GM19455 (cell line): Measurements from ENCODE around the gene NDUFA8.

Experiments
- ATAC-seq: cut with Tn5 transposase; IDR thresholded peaks from one replicate; pipeline ENCODE4 v1.9.1; 2021; ENCODE audit not compliant: unreplicated experiment

Gene NDUFA8

DNA sequence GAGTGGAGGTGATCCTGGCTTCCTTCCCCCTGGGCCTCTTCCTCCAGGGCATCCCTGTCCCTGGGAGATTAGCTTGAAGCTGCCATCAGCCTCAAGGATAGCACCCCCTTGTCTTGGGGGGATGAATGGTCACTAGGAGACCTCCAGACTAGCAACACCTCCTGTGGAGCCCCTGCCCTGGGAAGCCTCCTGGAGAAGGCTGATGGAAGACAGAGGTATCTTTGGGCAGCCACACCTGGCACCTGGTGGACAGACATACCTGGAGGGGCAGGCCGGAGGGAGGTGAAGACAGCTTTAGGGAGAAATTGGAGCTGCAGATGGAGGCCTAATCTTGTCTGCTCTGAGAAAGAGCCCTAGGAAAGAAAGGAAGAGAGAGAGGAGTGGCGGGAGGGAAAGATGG lies 57.4 kb downstream of the NDUFA8 start:
- ATAC-seq = no peak

- no peak for ATAC-seq
Measured at GRCh38 chr9:122100756-122101155, 58.8 kb downstream of the NDUFA8 start.

DNA sequence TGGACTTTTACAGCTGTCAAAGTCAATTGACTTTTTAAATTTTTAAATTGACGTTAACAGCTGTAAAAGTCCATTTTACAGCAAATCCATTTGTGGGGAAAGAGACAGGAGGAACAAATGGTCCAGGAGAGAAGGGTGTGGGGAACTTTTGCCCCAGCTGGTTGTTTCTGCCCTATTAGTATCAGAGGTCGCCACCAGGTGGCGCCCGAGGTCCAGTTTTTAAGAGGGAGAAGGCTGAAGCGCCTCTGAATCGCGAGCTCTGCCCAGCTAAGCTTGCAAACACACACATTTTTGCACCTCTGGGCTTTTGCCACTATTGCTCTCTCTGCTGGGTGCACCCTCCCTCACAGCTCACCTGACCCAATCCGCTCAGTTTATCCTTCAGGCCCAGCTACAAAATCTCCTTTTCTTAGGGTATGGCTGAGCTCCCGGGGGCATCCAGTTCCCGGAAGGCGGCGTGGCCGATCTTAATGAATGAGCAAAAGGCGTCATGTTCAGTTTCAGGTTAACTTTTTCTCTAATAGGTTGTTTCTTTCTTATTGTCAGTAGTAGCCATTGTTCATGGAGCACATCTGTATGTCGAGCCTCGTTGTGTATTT lies 60.2 kb downstream of the NDUFA8 start:
- ATAC-seq = peak; percentile 48

GRCh38 chr9:122097679-122098315 lies 61.8 kb downstream of the NDUFA8 start:
- ATAC-seq = no peak

GRCh38 chr9:122096620-122097415 lies 62.8 kb downstream of the NDUFA8 start:
- no peak for ATAC-seq

GRCh38 chr9:122095010-122095767 lies 64.4 kb downstream of the NDUFA8 start:
- ATAC-seq = no peak
